Choroid plexus epithelial cell (primary cell): ENCODE data around the gene ACACA.
A peak's percentile ranks its signal among the peaks of the same experiment; 100 is the strongest.

Experiments used
- DNase-seq: peaks from one replicate; pipeline ENCODE4 v3.0.0-alpha.2; 2010; ENCODE audit warnings: low read depth
- H3K4me3 ChIP-seq: 2 replicates; pipeline ENCODE4 v1.5.1; 2011; ENCODE audit warnings: low read depth, mild to moderate bottlenecking, control low read depth, low read length, moderate library complexity
- TF ChIP-seq, protein P1 (sequence below): conservative IDR thresholded peaks from 2 replicates; pipeline ENCODE4 v1.5.1; 2011; ENCODE audit warnings: low read depth, mild to moderate bottlenecking, control low read depth, inconsistent platforms, low read length, moderate library complexity

ACACA gene

DNA sequence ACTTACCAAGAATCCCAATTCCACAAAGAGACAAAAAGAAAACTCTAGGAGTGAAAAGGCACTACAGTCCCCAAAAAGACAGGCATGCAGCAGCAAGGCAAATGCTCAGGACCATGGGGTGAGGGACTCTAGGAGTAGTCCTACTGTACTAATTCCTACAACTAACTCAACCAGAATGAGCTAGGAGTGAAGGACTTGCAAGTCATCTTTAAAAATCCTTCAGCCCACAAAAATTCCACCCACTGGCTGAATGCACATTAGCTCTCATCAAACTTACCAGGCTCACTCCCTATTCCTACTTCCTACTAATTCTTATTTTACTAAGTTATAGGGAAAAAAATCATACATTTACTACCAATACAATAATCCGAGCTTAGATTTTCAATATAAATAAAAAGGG lies 172.5 kb downstream of the ACACA start:
- TF ChIP-seq, protein P1, sequence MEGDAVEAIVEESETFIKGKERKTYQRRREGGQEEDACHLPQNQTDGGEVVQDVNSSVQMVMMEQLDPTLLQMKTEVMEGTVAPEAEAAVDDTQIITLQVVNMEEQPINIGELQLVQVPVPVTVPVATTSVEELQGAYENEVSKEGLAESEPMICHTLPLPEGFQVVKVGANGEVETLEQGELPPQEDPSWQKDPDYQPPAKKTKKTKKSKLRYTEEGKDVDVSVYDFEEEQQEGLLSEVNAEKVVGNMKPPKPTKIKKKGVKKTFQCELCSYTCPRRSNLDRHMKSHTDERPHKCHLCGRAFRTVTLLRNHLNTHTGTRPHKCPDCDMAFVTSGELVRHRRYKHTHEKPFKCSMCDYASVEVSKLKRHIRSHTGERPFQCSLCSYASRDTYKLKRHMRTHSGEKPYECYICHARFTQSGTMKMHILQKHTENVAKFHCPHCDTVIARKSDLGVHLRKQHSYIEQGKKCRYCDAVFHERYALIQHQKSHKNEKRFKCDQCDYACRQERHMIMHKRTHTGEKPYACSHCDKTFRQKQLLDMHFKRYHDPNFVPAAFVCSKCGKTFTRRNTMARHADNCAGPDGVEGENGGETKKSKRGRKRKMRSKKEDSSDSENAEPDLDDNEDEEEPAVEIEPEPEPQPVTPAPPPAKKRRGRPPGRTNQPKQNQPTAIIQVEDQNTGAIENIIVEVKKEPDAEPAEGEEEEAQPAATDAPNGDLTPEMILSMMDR: no peak
- H3K4me3 ChIP-seq: no peak overlapping the region
- no peak for DNase-seq

GRCh38 chr17:37233036-37233435 lies 173.6 kb downstream of the ACACA start:
- no peak overlapping the region for H3K4me3 ChIP-seq
- TF ChIP-seq, protein P1: no peak
- no peak for DNase-seq

DNA sequence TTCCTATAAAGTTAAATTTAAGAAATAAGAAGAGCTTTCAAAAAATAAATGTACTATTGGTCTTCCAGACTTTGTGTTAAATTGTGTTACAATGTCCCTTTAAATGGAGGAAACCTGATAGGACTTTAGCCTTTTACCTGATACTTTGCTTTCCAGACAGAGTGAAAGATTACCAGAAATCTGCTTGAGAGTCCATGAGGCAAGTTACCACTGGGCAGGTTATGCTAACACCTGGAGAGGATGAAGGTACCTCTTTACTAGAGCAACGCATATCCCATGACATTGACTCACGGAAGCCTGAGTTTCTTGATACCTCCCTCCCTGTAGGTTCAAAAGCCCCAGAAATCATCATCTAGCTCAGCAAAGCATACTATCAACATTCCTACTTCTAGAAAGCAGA lies 174.7 kb downstream of the ACACA start:
- TF ChIP-seq, protein P1: no peak

GRCh38 chr17:37230633-37231032 lies 176.0 kb downstream of the ACACA start:
- no peak overlapping the region for H3K4me3 ChIP-seq
- TF ChIP-seq, protein P1: no peak
- DNase-seq: no peak

More for the DNA sequence above, 174.7 kb downstream of the ACACA start:
- H3K4me3 ChIP-seq: no peak overlapping the region
- no peak for DNase-seq

GRCh38 chr17:37225465-37225864 lies 181.2 kb downstream of the ACACA start:
- TF ChIP-seq, protein P1: no peak
- DNase-seq: no peak
- H3K4me3 ChIP-seq: no peak overlapping the region

GRCh38 chr17:37221865-37222264 lies 184.8 kb downstream of the ACACA start:
- H3K4me3 ChIP-seq: no peak overlapping the region
- TF ChIP-seq, protein P1: peak; percentile 39
- peak; percentile 25 for DNase-seq

DNA sequence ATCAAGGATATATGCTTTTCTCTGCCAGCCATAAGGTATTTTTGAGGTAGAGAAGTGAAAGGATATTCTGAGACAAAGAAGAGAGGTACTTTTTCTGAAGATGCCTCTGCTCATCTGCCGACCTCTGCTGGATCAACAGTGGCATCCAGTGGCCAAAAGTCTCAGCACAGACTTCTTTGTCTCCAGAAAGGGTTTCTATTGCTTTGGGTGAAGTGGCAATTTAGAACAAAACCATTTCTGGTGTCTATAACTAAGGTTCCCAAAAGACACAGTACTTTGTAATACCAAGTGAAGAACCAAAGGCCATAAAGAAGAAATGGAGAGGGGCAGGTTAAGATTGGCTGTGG lies 186.1 kb downstream of the ACACA start:
- TF ChIP-seq, protein P1: peak; percentile 84
- DNase-seq: peak; percentile 75
- H3K4me3 ChIP-seq: no peak overlapping the region
